SK-N-SH (cell line): ENCODE results near the gene SCAMP2.

Source experiments
- CTCF ChIP-seq: fragments of 200-600 bp; sonication (generic); IDR thresholded peaks from 2 replicates; pipeline ENCODE4 v1.6.1; 2017; ENCODE audit warnings: antibody characterized with exemption, mild to moderate bottlenecking, moderate library complexity
- EZH2phosphoT487 ChIP-seq: fragments of 200-600 bp; sonication (generic); IDR thresholded peaks from 2 replicates; pipeline ENCODE4 v1.6.1; 2017; ENCODE audit warnings: low read depth, mixed run types, mild to moderate bottlenecking, antibody characterized with exemption, moderate library complexity, borderline replicate concordance
- IRF3 ChIP-seq: fragments of 150-350 bp; IDR thresholded peaks from 2 replicates; pipeline ENCODE4 v1.6.1; 2016; ENCODE audit warnings: mild to moderate bottlenecking, low read depth, low read length
- MXI1 ChIP-seq: IDR thresholded peaks from 2 replicates; pipeline ENCODE4 v1.6.1; 2012; ENCODE audit warnings: mild to moderate bottlenecking, low read depth, low read length, improper control_type of control experiment
- NFIC ChIP-seq: IDR thresholded peaks from 2 replicates; pipeline ENCODE4 v1.4.0; 2012; ENCODE audit warnings: borderline replicate concordance
- POLR2AphosphoS5 ChIP-seq: IDR thresholded peaks from 2 replicates; pipeline ENCODE4 v1.6.1; 2012; ENCODE audit warnings: low read depth, low read length
- RAD21 ChIP-seq: IDR thresholded peaks from 2 replicates; pipeline ENCODE4 v1.6.1; 2012; ENCODE audit warnings: mild to moderate bottlenecking, low read length
- RFX5 ChIP-seq: IDR thresholded peaks from 2 replicates; pipeline ENCODE4 v1.6.1; 2012; ENCODE audit warnings: mild to moderate bottlenecking, improper control_type of control experiment, low read length
- SIN3A ChIP-seq: IDR thresholded peaks from 2 replicates; pipeline ENCODE4 v1.6.1; 2012; ENCODE audit warnings: low read depth, mild to moderate bottlenecking, low read length, moderate library complexity, borderline replicate concordance
- TAF1 ChIP-seq: IDR thresholded peaks from 2 replicates; pipeline ENCODE4 v1.6.1; 2012; ENCODE audit warnings: low read depth, mild to moderate bottlenecking, low read length, moderate library complexity, borderline replicate concordance
- TCF12 ChIP-seq: IDR thresholded peaks from 2 replicates; pipeline ENCODE4 v1.4.0; 2012
- ZBTB33 ChIP-seq: IDR thresholded peaks from 2 replicates; pipeline ENCODE4 v1.4.0; 2012; ENCODE audit warnings: low read depth, borderline replicate concordance

GRCh38 chr15:74836846-74837245 lies 36.3 kb downstream of the SCAMP2 start:
- TF ChIP-seq CTCF (no peak), POLR2AphosphoS5 (no peak), EZH2phosphoT487 (no peak), ZBTB33 (no peak), NFIC (no peak), TCF12 (no peak), IRF3 (no peak), RAD21 (no peak), RFX5 (no peak), TAF1 (no peak), SIN3A (no peak), MXI1 (no peak)
